GM12872 (cell line): ENCODE measurements around the gene KCNMA1.

Experiments
- TF ChIP-seq, protein P1 (sequence below): IDR thresholded peaks from 3 replicates; pipeline ENCODE4 v1.5.1; 2011; ENCODE audit warnings: low read depth, mild to moderate bottlenecking, low read length, moderate library complexity; ENCODE audit not compliant: insufficient read depth

Gene KCNMA1

DNA sequence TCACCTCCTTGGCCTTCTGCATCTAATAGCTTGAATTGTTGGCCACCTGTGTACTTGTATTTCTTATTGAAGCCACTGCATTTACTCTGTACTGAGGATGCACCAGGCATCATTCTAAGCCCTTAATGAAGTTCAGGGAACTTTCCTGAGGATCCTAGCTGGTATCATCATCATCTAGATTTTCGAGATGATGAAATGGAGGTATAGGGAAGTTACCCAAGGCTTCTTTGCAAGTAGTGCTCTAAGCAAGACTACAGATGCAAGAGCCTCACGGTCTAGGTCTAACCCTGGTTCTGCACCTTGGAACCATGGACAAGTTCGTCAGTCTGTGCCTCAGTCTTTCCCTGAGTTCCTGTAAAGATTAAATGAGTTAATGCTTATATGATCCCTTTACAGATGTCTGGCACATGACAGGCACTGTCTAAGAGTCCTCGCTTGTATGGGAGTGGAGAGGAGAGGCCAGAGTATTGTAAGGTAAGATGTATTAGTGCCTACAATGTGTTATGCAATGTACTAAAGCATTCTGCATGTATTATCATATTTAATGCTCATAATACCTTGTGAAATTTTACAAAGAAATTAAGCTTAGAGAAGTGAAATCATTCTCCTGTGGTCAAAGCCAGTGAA is 145.1 kb downstream of the KCNMA1 start:
- TF ChIP-seq, protein P1, sequence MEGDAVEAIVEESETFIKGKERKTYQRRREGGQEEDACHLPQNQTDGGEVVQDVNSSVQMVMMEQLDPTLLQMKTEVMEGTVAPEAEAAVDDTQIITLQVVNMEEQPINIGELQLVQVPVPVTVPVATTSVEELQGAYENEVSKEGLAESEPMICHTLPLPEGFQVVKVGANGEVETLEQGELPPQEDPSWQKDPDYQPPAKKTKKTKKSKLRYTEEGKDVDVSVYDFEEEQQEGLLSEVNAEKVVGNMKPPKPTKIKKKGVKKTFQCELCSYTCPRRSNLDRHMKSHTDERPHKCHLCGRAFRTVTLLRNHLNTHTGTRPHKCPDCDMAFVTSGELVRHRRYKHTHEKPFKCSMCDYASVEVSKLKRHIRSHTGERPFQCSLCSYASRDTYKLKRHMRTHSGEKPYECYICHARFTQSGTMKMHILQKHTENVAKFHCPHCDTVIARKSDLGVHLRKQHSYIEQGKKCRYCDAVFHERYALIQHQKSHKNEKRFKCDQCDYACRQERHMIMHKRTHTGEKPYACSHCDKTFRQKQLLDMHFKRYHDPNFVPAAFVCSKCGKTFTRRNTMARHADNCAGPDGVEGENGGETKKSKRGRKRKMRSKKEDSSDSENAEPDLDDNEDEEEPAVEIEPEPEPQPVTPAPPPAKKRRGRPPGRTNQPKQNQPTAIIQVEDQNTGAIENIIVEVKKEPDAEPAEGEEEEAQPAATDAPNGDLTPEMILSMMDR = no peak

DNA sequence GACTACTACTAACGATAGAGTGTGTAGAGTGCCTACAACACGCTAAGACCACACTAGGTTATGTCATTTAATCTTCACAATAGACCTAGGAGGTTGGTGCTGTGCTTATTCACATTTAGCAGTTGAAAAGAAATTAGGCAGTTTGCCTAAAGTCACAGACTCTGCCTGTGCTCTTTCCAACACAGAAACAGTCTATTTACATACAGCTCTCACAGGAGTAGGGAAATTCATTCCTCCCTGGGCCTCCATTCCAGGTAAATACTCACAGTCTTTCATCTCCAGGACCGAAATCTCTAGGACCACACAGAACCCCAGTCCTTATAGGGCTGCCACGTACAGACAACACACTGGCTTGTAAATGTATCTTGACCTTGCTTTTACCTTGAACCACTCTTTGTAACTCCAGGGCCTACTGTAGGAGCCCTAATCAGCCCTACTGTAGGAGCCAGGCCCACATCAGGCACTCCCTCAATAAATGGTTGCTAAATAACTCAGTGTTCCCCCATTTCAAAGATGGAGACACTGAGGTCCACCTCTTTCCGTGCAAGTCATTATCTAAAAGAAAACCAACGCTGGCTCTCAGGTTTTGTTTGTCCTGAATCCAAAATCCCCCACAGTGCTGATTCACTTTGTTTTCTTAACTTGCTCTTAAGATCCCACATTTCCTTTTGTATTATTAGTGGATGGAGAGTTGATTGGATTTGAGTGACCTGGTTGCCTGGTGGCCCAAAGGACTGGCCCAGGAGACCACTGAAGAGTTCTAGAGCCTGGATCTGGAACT is 146.9 kb downstream of the KCNMA1 start:
- TF ChIP-seq, protein P1 = no peak

DNA sequence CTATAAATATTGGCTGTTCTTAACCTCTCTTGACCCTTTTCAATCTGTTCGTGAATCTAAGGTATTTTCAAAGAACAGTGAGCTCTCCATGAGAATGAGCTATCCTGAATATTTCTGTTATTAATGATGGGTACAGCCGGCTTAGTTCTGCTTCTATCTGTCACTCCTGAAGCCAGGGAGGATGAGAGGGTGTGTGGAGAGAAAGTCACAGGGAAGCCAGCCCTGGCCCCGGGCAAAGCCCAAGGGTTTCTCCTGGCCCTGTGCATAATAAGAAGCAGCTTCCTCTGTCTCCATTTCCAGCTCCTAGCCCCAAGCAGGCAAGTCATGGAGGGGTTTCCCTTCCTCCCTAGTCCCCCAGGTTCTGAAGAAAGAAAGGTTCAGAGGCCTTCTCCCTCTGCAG is 151.1 kb downstream of the KCNMA1 start:
- TF ChIP-seq, protein P1 = no peak

DNA sequence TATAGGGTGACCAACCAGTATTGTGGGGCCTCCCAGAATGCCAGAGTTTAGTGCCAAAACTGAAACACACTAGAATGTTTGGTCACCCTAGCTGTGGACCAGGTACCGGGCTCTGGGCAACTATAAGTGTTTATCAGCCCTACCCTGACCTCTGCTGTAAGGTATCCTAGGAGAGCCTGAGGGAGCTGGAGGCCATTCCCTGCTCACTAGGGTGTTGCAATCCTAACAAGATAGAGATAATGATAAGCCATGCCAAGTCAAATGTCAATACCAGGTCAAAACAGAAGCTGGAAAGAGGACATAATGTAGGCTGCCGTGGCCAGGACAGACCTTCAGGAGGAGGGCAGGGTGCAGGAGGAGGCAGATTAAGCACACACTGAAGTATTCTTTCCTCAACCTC is 151.8 kb downstream of the KCNMA1 start:
- TF ChIP-seq, protein P1 = no peak

DNA sequence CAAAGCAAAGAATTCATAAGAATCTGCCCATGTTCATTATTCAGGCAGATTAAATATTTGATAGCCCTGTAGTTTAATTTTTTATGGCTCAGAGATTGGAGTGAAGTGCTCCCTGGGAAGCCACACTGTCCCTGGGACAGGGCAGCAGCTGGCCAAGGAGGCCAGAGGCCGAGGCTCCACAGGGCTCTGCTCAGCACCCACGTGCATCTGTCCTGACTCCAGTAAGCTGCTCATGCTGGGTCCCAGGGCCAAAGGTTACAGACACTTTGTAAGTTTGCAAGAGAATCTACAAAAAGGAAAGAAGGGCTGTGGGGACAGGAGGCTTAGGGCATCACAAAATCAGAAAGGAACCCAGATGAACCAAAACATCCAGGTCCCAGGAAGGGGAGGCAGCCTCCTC is 155.5 kb downstream of the KCNMA1 start:
- TF ChIP-seq, protein P1 = no peak

DNA sequence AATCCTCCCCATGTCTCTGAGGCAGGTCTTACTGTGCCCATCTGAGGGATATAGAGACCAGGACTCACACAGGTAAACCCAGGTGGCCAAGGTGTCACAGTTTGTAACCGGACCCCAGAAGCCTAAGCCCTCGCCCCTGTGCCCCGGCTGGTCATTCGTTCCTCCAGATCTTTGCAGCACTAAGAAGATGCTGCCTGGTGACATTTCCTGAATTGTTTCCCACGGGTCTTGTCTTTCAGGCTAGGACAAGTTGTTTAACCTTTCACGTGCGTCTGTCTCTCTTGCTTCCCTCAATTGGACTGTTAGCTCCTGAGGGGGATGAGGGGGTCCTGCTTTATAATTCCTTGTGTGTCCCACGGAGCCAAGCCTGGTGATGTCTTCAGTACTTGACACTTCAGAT is 158.0 kb downstream of the KCNMA1 start:
- TF ChIP-seq, protein P1 = no peak

DNA sequence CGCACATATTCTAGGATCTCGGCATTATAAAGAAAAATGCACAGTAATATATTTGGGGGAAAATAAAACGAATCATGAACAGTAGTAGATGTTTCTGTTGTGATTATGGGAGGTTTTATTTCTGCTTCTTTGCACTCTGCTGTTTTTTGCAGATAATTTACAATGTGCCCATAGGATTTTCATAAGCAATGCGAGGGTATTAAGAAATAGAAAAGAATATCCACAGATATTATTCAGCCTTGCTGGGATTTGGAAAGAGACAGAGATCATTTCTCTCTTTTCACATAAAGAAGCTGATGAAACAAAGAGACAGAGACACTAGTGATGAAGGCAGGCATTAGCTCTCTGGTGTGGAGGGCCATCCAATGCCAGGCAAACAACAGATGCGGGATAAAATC is 158.6 kb downstream of the KCNMA1 start:
- TF ChIP-seq, protein P1 = no peak
